Stimulated activated naive CD8-positive, alpha-beta T cell treated with anti-CD3 and anti-CD28 coated beads, Interleukin-15, Interleukin-2, amounts not matched to agents 100 ng/mL and 50 ng/mL, for 24 hours (primary cell): ENCODE measurements around the gene PODN.

ENCODE experiments used
- H3K27ac Mint-ChIP-seq: one replicate; pipeline ENCODE4 v1.8.0; 2021; ENCODE audit warnings: mild to moderate bottlenecking, mixed read lengths
- H3K27me3 Mint-ChIP-seq: one replicate; pipeline ENCODE4 v1.8.0; 2021; ENCODE audit warnings: mixed read lengths
- H3K36me3 Mint-ChIP-seq: one replicate; pipeline ENCODE4 v1.8.0; 2021; ENCODE audit warnings: low read depth, mixed read lengths
- H3K4me1 Mint-ChIP-seq: one replicate; pipeline ENCODE4 v1.8.0; 2021; ENCODE audit warnings: low read depth, mixed read lengths
- H3K4me3 Mint-ChIP-seq: one replicate; pipeline ENCODE4 v1.8.0; 2021; ENCODE audit warnings: mild to moderate bottlenecking, mixed read lengths
- H3K9me3 Mint-ChIP-seq: one replicate; pipeline ENCODE4 v1.8.0; 2021; ENCODE audit warnings: mixed read lengths

The PODN gene

DNA sequence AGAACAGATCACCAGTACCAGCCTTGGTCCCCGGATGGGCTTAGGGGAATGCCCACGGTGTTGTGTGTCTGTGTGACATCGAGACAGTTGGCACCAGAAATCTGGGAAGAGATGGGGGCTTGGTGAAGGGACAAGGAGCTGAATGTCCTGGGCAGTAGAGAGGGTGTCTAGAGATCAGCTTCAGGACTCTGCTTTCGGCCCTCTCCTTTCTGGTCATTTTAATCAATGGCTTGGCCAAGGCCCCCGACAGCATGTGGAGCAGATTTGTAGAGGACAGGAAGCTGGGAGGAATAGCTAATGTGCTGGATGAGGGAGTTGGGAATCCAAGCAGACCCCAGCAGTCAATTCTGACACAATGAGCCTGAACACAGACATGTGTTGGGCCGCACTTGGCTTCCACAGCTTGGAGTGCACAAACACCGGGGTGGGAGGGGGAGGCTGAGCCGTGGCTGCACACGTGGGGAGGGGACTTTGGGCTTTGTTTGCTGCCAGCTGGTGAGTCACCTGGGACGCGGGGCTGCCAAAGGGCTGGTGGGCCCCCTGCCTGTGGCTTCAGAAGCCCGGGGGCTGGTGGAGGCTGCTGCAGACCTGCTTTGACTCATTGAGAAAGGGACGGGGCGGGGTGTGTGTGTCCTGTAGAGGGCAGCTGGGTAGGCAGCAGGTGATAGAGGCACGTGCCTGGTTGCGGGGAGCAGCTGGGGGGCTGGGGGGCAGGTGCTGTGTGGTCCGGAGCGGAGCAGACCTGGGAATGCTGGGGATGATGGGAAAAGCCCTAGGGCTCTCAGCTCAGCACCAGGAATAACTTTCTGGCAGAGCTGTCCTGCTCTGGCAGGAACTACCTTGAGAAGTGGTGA is 59.5 kb downstream of the PODN start:
- Mint-ChIP-seq H3K36me3 (no peaks in the 10 kb centered on the region), H3K4me3 (no peak overlapping the region)

DNA sequence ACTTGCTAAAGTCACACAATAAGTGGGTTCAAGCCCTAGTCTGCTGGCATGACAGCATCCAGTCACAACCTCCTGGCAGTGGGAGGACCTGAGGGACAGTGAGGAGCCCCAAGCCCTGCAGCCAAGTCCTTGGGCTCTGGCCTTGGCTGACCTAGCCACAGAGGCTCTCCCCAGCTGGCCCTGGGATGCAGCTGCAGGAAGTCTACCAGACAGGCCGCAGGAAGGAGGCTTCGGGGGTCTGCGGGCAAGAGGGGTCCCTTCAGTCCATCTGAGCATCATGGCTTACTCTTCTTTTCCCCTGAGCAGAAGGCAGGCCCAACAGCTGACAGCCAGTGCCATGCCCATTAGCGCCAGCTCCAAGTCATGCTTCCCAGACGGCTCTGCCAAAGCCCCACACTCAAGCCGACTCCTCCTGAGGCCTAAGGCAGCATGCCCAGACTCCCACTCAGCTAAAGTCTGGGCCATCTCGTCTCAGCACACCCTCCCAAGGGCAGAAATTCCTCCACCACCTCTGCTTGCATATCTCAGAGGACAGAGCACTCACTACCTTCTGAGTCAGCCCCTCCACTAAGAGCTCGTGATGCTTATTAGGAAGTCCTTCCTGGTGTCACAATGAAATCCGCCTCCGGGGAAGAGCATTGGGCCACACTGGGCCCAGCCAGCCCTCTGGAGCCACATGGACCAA is 60.3 kb downstream of the PODN start:
- Mint-ChIP-seq H3K4me1 (no peaks in the 10 kb centered on the region), H3K9me3 (no peaks in the 10 kb centered on the region), H3K27me3 (no peaks in the 10 kb centered on the region), H3K27ac (no peak overlapping the region), H3K4me3 (no peak overlapping the region), H3K36me3 (no peaks in the 10 kb centered on the region)

More for the DNA sequence above, 59.5 kb downstream of the PODN start:
- no peaks in the 10 kb centered on the region for H3K4me1 Mint-ChIP-seq
- no peaks in the 10 kb centered on the region for H3K9me3 Mint-ChIP-seq
- H3K27me3 Mint-ChIP-seq, result no peaks in the 10 kb centered on the region
- no peak overlapping the region for H3K27ac Mint-ChIP-seq

DNA sequence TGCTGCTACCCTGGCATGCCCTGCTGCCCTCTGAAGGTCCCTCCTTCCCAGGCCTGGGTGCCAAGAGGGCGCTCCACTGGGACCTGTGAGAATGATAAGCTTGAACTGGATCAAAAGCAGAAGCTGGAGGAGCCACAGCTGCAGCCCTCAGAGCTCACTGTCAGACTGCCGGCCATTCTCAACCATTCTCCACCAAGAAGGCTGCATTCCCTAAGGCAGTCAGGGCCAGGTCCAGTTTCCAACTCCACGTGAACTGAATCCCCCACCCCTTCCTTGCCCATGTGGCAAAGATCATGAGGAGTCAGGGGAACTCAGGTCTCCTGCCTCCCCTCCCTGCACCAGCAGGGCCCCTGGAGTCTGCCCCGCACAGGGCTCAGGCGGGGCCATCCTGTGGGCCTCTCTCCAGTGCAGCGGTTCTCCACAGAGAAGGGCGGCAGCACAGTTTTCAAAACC is 61.0 kb downstream of the PODN start:
- no peaks in the 10 kb centered on the region for H3K27me3 Mint-ChIP-seq
- no peaks in the 10 kb centered on the region for H3K36me3 Mint-ChIP-seq
- no peak overlapping the region for H3K27ac Mint-ChIP-seq
- no peaks in the 10 kb centered on the region for H3K4me1 Mint-ChIP-seq
- no peak overlapping the region for H3K4me3 Mint-ChIP-seq
- H3K9me3 Mint-ChIP-seq, result no peaks in the 10 kb centered on the region

DNA sequence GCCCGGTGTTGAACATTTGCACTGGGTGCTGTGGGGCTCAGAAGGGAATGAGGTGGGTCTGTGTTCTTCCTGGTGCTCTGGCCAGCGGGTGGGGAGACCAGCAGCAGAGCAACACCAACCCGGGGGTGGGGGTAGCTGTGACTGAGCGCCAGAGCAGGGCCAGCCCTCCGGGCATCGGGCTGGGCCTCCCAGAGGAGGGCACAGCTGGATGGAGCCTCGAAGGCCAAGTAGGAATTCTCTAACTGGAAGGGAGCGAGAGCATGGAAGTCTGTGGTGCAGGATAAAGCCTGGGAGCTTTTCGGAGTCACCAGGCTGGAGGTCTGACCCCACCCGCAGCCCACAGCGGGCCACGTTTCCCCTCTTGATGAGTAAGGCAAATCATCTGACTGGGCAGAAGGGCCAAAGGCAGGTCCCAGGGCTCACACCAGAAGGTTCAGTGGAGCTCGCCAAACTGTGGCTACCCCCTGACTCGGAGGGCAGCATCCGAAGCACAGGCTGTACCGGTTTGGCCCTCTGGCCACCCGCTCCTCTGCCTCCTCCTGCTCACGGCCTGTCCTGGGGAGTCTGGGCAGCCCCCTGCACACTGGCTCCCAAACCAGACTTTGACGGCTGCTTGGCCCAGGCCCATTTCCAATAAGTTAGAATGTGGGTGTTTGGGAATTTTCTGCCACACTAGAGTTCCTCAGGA is 61.6 kb downstream of the PODN start:
- H3K9me3 Mint-ChIP-seq, result no peaks in the 10 kb centered on the region

DNA sequence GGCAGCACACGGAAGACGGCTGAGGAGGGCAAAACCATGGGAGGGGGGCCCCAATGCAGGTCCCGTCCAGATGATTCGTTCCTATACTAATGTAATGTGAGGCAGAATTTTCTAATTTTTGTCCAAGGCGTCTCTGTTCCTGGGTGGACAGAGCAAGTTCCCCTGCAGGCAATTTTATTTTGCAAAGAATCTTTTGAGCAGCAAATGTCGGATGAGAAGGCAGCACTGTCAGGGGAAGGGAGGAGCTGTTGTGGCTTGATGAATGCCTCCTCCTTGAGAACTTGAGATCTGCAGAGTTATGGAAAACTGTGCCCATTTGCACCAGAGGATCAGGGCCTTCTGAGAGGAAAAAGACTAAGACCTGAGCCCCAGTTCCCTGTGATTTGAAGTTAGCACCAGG is 63.1 kb downstream of the PODN start:
- Mint-ChIP-seq H3K4me3 (no peak overlapping the region), H3K27me3 (no peaks in the 10 kb centered on the region), H3K27ac (no peak overlapping the region), H3K4me1 (no peaks in the 10 kb centered on the region), H3K36me3 (no peaks in the 10 kb centered on the region), H3K9me3 (no peaks in the 10 kb centered on the region)

More for the DNA sequence above, 61.6 kb downstream of the PODN start:
- Mint-ChIP-seq H3K4me3 (no peak overlapping the region), H3K36me3 (no peaks in the 10 kb centered on the region), H3K27ac (no peak overlapping the region), H3K4me1 (no peaks in the 10 kb centered on the region), H3K27me3 (no peaks in the 10 kb centered on the region)

DNA sequence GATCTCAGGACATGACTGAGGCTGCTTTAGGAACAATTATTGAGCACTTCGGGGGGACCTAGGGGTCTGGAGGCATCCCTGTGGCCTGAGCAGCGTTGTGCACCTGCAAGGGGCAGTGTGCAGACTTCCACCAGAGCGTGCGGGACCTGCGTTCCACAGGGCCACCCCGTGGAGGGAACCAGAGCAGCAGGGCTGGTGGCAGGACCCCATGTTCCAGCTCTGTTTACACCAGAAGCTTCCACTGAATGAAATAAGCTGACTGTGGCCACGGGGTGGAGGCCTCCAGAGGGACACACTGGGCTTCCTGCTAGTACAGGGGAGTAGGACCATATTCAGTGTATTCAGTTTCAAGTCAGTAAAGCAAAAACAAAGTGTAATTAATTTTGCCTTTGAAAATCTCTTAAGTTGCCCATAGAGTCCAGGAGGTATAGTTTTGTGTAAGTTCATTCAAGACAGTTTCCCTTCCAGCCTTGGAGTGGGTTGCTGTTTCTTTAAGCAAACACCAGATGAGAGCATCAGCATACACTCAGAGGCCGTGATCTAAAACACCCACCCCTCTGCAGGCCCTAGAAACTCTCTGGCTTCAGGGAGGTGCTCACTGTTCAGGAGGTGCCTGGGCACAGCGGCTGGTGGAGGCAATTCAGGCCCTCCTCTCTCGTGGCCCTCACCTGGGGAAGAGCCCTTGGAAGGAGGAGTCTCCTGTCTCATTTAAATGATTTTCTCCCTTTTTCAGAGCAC is 63.8 kb downstream of the PODN start:
- H3K36me3 Mint-ChIP-seq, result no peaks in the 10 kb centered on the region
- no peaks in the 10 kb centered on the region for H3K27me3 Mint-ChIP-seq
- H3K9me3 Mint-ChIP-seq, result no peaks in the 10 kb centered on the region
- H3K4me3 Mint-ChIP-seq, result no peak overlapping the region
- H3K27ac Mint-ChIP-seq, result no peak overlapping the region
- no peaks in the 10 kb centered on the region for H3K4me1 Mint-ChIP-seq

DNA sequence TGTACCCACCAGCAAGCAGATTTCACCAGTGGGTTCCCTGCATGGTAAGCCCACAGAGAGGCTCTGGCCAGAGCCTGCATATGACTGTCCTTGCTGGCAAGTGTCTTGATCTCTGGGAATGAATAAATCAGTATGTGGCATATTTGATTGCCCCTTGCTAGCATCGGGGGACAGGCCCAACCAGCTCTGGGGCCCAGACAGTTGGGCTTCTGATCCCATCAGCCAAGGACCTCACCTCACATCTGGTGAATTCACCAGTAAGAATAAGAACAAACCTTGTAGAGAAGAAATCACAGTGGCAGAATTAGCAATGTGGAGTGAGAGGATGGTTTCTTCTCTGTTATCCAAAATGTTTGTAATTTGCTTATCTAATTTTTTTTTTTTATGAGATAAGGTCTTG is 64.5 kb downstream of the PODN start:
- Mint-ChIP-seq H3K4me1 (no peaks in the 10 kb centered on the region), H3K27ac (no peak overlapping the region), H3K4me3 (no peak overlapping the region), H3K36me3 (no peaks in the 10 kb centered on the region), H3K27me3 (no peaks in the 10 kb centered on the region), H3K9me3 (no peaks in the 10 kb centered on the region)

DNA sequence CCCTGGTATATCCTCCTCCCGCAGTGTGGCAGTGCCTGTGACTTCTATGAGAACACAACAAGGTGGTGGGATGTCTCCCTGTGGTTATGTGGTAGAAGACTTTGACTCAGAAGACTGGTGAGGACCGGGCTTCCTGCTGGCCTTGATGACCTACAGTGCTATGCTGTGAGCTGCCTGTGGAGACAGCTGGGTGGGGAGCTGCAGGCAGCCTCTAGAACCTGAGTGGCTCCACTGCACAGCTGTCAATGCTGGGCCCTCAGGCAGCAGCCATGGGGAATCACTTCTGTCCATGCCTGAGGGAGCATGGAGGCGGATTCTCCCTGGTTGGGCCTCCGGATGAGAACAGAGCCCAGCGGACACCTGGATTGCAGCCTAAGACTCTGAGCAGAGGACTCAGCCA is 65.5 kb downstream of the PODN start:
- H3K27ac Mint-ChIP-seq, result no peak overlapping the region
- no peaks in the 10 kb centered on the region for H3K36me3 Mint-ChIP-seq
- H3K4me1 Mint-ChIP-seq, result no peaks in the 10 kb centered on the region
- H3K9me3 Mint-ChIP-seq, result no peaks in the 10 kb centered on the region
- H3K27me3 Mint-ChIP-seq, result no peaks in the 10 kb centered on the region
- H3K4me3 Mint-ChIP-seq, result no peak overlapping the region

DNA sequence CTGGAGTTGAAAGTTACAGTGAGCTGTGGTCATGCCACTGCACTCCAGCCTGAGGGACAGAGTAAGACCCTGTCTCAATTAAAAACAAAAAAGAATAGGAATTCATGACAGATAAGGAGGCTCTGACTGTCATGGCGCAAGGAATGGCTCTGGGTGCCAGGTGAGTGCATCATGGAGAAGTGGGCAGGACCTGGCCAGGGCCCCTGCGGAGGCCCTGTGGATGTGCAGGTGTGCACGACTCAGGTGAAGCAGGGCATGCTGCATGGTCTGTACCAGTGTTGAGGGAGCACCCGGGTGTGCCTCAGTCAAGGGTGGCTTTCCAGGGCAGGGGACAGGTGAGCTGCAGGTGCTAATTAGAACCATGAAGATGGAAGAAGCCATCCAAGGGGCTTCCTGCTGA is 66.4 kb downstream of the PODN start:
- Mint-ChIP-seq H3K4me1 (no peaks in the 10 kb centered on the region), H3K36me3 (no peaks in the 10 kb centered on the region), H3K4me3 (no peak overlapping the region)

DNA sequence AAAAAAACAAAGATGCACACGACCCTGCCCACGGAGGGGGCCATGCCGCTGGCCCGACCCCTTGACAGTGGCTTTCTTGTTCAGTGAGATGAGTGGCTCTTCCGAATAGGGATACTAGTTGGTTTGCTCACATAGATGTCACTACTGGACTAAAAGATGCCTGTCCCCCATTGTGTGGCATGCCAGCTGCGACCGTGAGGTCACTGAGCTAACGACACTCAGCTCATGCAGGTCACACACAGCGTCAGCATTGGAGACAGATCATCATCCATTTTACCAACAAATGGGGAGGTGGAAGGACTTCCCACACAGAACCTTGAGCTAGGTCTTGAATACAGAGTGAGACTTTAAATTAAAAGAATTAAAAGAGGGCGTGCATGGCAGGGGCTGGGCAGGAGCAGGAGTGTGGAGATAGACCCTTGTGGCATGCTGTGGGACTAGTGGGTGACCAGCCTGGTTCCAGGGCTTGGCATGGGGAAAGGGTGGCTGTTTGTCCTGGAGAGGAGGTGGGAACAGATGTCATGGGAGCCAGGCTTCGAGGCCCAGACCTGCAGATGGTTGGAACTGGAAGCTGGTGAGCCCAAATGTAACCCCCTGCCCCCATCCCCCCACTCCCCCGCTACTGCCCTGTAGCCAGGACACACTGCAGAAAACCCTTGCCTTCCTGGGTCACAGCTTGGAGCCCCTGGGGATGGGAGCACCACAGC is 68.0 kb downstream of the PODN start:
- Mint-ChIP-seq H3K9me3 (no peaks in the 10 kb centered on the region), H3K36me3 (no peaks in the 10 kb centered on the region), H3K4me1 (no peaks in the 10 kb centered on the region), H3K4me3 (no peak overlapping the region), H3K27me3 (no peaks in the 10 kb centered on the region), H3K27ac (no peak overlapping the region)

More for the DNA sequence above, 66.4 kb downstream of the PODN start:
- H3K27me3 Mint-ChIP-seq, result no peaks in the 10 kb centered on the region
- no peak overlapping the region for H3K27ac Mint-ChIP-seq
- no peaks in the 10 kb centered on the region for H3K9me3 Mint-ChIP-seq

DNA sequence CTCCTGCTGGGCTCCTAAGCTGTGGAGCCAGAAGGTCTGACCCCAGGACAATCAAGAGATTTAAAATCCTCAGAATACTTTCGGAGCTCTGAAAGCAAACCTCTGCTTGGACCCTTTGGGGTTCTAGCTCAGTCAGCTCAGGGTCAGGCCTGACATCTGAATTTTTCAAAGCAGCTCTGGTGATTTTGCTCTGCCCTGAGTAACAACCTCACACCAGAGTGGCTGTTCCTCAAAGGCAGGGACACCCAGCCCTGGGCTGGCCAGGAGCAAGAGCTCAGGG is 68.5 kb downstream of the PODN start:
- no peaks in the 10 kb centered on the region for H3K9me3 Mint-ChIP-seq
- no peaks in the 10 kb centered on the region for H3K27me3 Mint-ChIP-seq
- H3K4me3 Mint-ChIP-seq, result no peak overlapping the region
- H3K27ac Mint-ChIP-seq, result no peak overlapping the region
- H3K4me1 Mint-ChIP-seq, result no peaks in the 10 kb centered on the region
- H3K36me3 Mint-ChIP-seq, result no peaks in the 10 kb centered on the region

DNA sequence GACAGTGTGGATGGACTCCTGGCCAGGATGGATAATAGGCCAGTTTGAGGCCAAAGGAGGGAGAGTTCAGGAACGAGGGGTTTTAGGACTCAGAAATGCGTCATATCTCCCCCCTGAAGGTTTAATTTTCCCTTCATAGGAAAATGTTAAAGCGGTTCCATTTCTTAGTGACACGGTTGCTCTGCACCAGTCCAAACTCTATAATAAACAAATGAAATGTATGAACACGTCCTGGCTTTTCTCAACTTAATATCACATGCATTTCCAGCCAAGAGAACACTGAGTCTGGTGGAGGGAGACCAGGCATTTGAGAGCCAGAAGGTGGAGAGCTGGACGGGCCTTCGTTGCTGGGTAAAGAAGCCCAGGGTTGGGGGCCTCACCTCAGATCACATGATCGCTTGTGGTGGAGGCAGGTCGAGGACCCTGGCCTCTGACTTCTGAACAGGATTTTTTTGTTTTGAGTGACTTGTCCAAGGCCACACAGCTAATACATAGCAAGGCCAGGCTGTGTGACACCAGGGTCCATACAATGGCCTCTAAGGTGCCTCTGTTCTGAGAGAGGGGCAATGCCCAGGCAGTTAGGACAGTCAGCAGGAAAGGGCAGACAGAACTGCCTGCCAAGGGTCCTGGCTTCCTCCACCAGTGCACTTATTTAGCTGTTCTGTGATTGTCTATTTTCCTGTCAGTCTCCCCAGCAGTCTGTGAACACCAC is 69.0 kb downstream of the PODN start:
- Mint-ChIP-seq H3K9me3 (no peaks in the 10 kb centered on the region), H3K4me1 (no peaks in the 10 kb centered on the region), H3K36me3 (no peaks in the 10 kb centered on the region), H3K27me3 (no peaks in the 10 kb centered on the region), H3K4me3 (no peak overlapping the region), H3K27ac (no peak overlapping the region)

DNA sequence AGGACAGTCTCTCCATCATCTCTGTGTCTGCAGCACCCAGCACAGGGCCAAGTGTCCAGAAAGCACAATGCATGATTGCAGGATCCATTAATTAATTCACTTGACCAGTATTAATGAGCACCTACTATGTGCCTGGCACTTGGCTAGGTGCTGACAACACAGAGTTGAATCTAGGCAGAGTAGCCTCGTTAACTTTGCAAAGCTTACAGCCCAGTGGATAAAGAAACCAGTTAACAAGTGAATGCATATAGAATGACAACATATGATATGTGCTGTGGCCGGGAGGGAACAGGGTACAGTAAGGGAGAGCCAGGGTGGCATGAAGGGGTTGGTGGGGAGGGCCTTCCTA is 69.6 kb downstream of the PODN start:
- no peaks in the 10 kb centered on the region for H3K9me3 Mint-ChIP-seq
- H3K27ac Mint-ChIP-seq, result no peak overlapping the region
- H3K36me3 Mint-ChIP-seq, result no peaks in the 10 kb centered on the region
- no peak overlapping the region for H3K4me3 Mint-ChIP-seq
- H3K27me3 Mint-ChIP-seq, result no peaks in the 10 kb centered on the region
- H3K4me1 Mint-ChIP-seq, result no peaks in the 10 kb centered on the region

DNA sequence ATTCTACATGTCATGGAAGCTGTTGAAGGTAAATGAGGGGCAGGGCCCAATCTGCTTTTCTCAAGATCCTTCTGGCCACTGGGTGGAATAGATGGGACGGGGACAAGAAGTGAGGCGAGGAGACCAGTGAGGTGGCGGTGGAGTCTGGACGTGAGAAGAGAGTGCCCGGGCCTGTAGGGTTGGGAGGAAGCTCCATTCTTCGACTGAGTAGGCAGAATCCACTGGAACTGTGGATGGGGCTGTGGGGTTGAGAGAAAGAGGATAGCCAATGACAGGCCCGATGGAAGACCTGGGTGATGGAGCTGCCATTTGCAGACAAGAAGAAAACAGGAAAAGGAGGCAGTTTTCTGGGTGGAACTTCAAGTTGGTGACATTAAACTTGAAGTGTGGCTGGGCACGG is 70.2 kb downstream of the PODN start:
- H3K27ac Mint-ChIP-seq, result no peak overlapping the region
- no peaks in the 10 kb centered on the region for H3K4me1 Mint-ChIP-seq
- H3K4me3 Mint-ChIP-seq, result no peak overlapping the region
- H3K9me3 Mint-ChIP-seq, result peaks cover under 1% of the 10 kb centered on the region
- H3K36me3 Mint-ChIP-seq, result no peaks in the 10 kb centered on the region
- no peaks in the 10 kb centered on the region for H3K27me3 Mint-ChIP-seq
